T-cell (primary cell): ENCODE measurements around the gene TIAM2. TPM values are rescaled to one million over a fixed set of nuclear protein-coding genes. Genes with fewer than 3 reads are reported as not detected.

Source experiments
- ATAC-seq, 4 experiments: fragments of 200-7000 bp in 3 of 4; fragments of 150-1000 bp in 1 of 4; cut with Tn5 transposase; replicated peaks in 1 of 4; 1 replicate in 3 of 4; 2 replicates in 1 of 4; pipeline ENCODE4 v1.10.0; 2021; ENCODE audit warnings: moderate library complexity in 3 of 4, mild to moderate bottlenecking in 2 of 4, moderate number of reproducible peaks in 1 of 4
- CTCF ChIA-PET, 2 donors: fragments of 300-600 bp; sonication (Branson Sonifier 250); formaldehyde crosslinking; loops; one replicate each; lab custom pipeline; 2022; ENCODE audit warnings: antibody characterized with exemption in 2 of 2; lab: Charles Lee
- POLR2A ChIA-PET, 2 donors: fragments of 300-600 bp; sonication (Branson Sonifier 250); formaldehyde crosslinking; loops; one replicate each; lab custom pipeline; 2022; ENCODE audit warnings: antibody characterized with exemption in 2 of 2; lab: Charles Lee
- DNase-seq, 35 experiments: peaks; one replicate each; pipeline versions ENCODE4 v3.0.0 to v3.0.0-alpha.2; 2013 to 2023
- H3K27ac ChIP-seq: one replicate; pipeline ENCODE4 v1.5.1; 2013; ENCODE audit warnings: low read length
- H3K27me3 ChIP-seq, 2 experiments: replicated peaks in 1 of 2; 1 replicate in 1 of 2; 2 replicates in 1 of 2; pipeline versions ENCODE4 v1.6.1 to v1.7.0; 2013; ENCODE audit warnings: low read length in 1 of 2, mixed read lengths in 1 of 2; ENCODE audit not compliant: control insufficient read depth in 2 of 2, insufficient read depth in 2 of 2; ENCODE audit errors: extremely low read depth in 1 of 2
- H3K36me3 ChIP-seq, 2 donors: 1 replicate in 1 of 2; 2 replicates in 1 of 2; pipeline versions ENCODE4 v1.6.1 to v1.7.0; 2013; ENCODE audit warnings: low read length in 1 of 2; ENCODE audit not compliant: control insufficient read depth in 2 of 2, insufficient read depth in 1 of 2; ENCODE audit errors: extremely low read depth in 1 of 2
- H3K4me1 ChIP-seq, 2 experiments: 1 replicate in 1 of 2; 2 replicates in 1 of 2; pipeline versions ENCODE4 v1.6.1 to v1.7.0; 2013; ENCODE audit warnings: low read length in 2 of 2, mixed read lengths in 1 of 2; ENCODE audit not compliant: insufficient read depth in 2 of 2, control insufficient read depth in 1 of 2; ENCODE audit errors: extremely low read depth in 1 of 2
- H3K4me3 ChIP-seq, 2 donors: 1 replicate in 1 of 2; 2 replicates in 1 of 2; pipeline versions ENCODE4 v1.5.1 to v1.7.0; 2013; ENCODE audit warnings: mild to moderate bottlenecking in 2 of 2, low read length in 1 of 2, moderate library complexity in 1 of 2; ENCODE audit not compliant: control insufficient read depth in 1 of 2; ENCODE audit errors: extremely low read depth in 1 of 2
- H3K9me3 ChIP-seq: 2 replicates; pipeline ENCODE4 v1.7.0; 2013
- H3K27ac Mint-ChIP-seq, 2 donors: one replicate each; pipeline ENCODE4 v1.8.0; 2020 to 2021; ENCODE audit warnings: mild to moderate bottlenecking in 2 of 2, mixed read lengths in 2 of 2
- H3K27me3 Mint-ChIP-seq, 2 donors: one replicate each; pipeline ENCODE4 v1.8.0; 2021 to 2022; ENCODE audit warnings: mixed read lengths in 2 of 2
- H3K36me3 Mint-ChIP-seq: one replicate; pipeline ENCODE4 v1.8.0; 2021; ENCODE audit warnings: mixed read lengths
- H3K4me1 Mint-ChIP-seq, 3 donors: one replicate each; pipeline ENCODE4 v1.8.0; 2020 to 2022; ENCODE audit warnings: mixed read lengths in 3 of 3, mild to moderate bottlenecking in 1 of 3
- H3K4me3 Mint-ChIP-seq, 3 donors: one replicate each; pipeline ENCODE4 v1.8.0; 2020 to 2022; ENCODE audit warnings: mild to moderate bottlenecking in 3 of 3, mixed read lengths in 3 of 3, moderate library complexity in 3 of 3
- H3K9me3 Mint-ChIP-seq, 3 donors: one replicate each; pipeline ENCODE4 v1.8.0; 2020 to 2022; ENCODE audit warnings: mixed read lengths in 3 of 3
- WGBS: methylation state at CpG from one replicate; pipeline ENCODE4 v1.1.5; 2013; ENCODE audit warnings: missing lambda C conversion rate; ENCODE audit not compliant: insufficient coverage; 5-methylcytosine and 5-hydroxymethylcytosine counted together
- total RNA-seq, 35 experiments: library from RNA in 6 of 35; stranded (reverse) in 6 of 35; fragments of 120-200 nt in 1 of 35; gene quantifications; one replicate each; pipeline versions ENCODE4 v1.2.1 to v1.2.4 and lab custom pipeline; 2013 to 2026

TIAM2 gene
- total RNA-seq, 5 donors from 2014 or later (not counting 1 experiment from before 2014, with no cell fraction given) = 4.6 to 7.1 (median 6.8) TPM

GRCh38 chr6:155078331-155078745 lies 83.2 kb downstream of the TIAM2 start:
- ChIA-PET POLR2A (no interaction called here), CTCF (no interaction called here)
- no peaks in the 10 kb centered on the region for H3K27me3 ChIP-seq
- no peak overlapping the region for H3K27ac Mint-ChIP-seq
- no peaks in the 10 kb centered on the region for H3K9me3 Mint-ChIP-seq
- ATAC-seq = no peak
- WGBS = 62% methylated on average over 8 of the region's 8 CpGs
- no peaks in the 10 kb centered on the region for H3K36me3 Mint-ChIP-seq
- H3K27ac ChIP-seq = no peak overlapping the region
- no peak overlapping the region for H3K4me3 ChIP-seq
- peaks cover 0 to 3% (median 0%) of the 10 kb centered on the region in 3 donors for H3K4me1 Mint-ChIP-seq
- no peaks in the 10 kb centered on the region for H3K9me3 ChIP-seq
- no peaks in the 10 kb centered on the region for H3K36me3 ChIP-seq
- no peaks in the 10 kb centered on the region for H3K4me1 ChIP-seq
- no peak for DNase-seq
- H3K27me3 Mint-ChIP-seq = no peaks in the 10 kb centered on the region
- no peak overlapping the region for H3K4me3 Mint-ChIP-seq

GRCh38 chr6:155079985-155080452 lies 84.9 kb downstream of the TIAM2 start:
- Histone ChIP-seq H3K27ac (no peak overlapping the region), H3K36me3 (no peaks in the 10 kb centered on the region), H3K27me3 (no peaks in the 10 kb centered on the region), H3K9me3 (no peaks in the 10 kb centered on the region), H3K4me1 (no peaks in the 10 kb centered on the region), H3K4me3 (no peak overlapping the region)
- 34% methylated on average over 3 of the region's 7 CpGs for WGBS
- ATAC-seq (no peak), DNase-seq (no peak)
- Mint-ChIP-seq H3K36me3 (no peaks in the 10 kb centered on the region), H3K27me3 (no peaks in the 10 kb centered on the region), H3K4me1 (peaks cover 0 to 3% (median 0%) of the 10 kb centered on the region in 3 donors), H3K4me3 (no peak overlapping the region), H3K27ac (no peak overlapping the region), H3K9me3 (no peaks in the 10 kb centered on the region)
- ChIA-PET POLR2A (no interaction called here), CTCF (no interaction called here)

GRCh38 chr6:155080881-155081845 lies 86.0 kb downstream of the TIAM2 start:
- H3K36me3 Mint-ChIP-seq = no peaks in the 10 kb centered on the region
- H3K4me1 ChIP-seq = no peaks in the 10 kb centered on the region
- no peak overlapping the region for H3K27ac Mint-ChIP-seq
- peaks cover 0 to 3% (median 0%) of the 10 kb centered on the region in 3 donors for H3K4me1 Mint-ChIP-seq
- H3K36me3 ChIP-seq = no peaks in the 10 kb centered on the region
- H3K9me3 Mint-ChIP-seq = no peaks in the 10 kb centered on the region
- ChIA-PET POLR2A (no interaction called here), CTCF (interaction anchor here in 1 of 2 donors (0.6 kb wide), 1 partner anchor 235 kb away, joined by 4 read pairs; no protein-coding TSS in a partner anchor)
- H3K4me3 ChIP-seq = no peak overlapping the region
- no peaks in the 10 kb centered on the region for H3K27me3 ChIP-seq
- H3K4me3 Mint-ChIP-seq = no peak overlapping the region
- H3K27ac ChIP-seq = no peak overlapping the region
- no peaks in the 10 kb centered on the region for H3K9me3 ChIP-seq
- DNase-seq (no peak), ATAC-seq (no peak)
- H3K27me3 Mint-ChIP-seq = no peaks in the 10 kb centered on the region
- 78% methylated on average over 4 of the region's 9 CpGs for whole genome bisulfite sequencing

- Histone ChIP-seq H3K36me3 (no peaks in the 10 kb centered on the region), H3K27ac (no peak overlapping the region), H3K4me3 (no peak overlapping the region), H3K9me3 (no peaks in the 10 kb centered on the region), H3K27me3 (no peaks in the 10 kb centered on the region), H3K4me1 (no peaks in the 10 kb centered on the region)
- 80% methylated on average over 1 of the region's 4 CpGs for WGBS
- CTCF ChIA-PET = no interaction called here
- POLR2A ChIA-PET = no interaction called here
- Mint-ChIP-seq H3K9me3 (no peaks in the 10 kb centered on the region), H3K27ac (no peak overlapping the region), H3K4me3 (no peak overlapping the region), H3K4me1 (peaks cover 0 to 3% (median 0%) of the 10 kb centered on the region in 3 donors), H3K36me3 (no peaks in the 10 kb centered on the region), H3K27me3 (no peaks in the 10 kb centered on the region)
- ATAC-seq = no peak
- no peak for DNase-seq
Observed at GRCh38 chr6:155084431-155085123, 89.5 kb downstream of the TIAM2 start.

GRCh38 chr6:155085582-155086257 lies 90.6 kb downstream of the TIAM2 start:
- no peaks in the 10 kb centered on the region for H3K9me3 Mint-ChIP-seq
- POLR2A ChIA-PET = no interaction called here
- WGBS = 83% methylated on average over 6 of the region's 8 CpGs

GRCh38 chr6:155088856-155089255 lies 93.7 kb downstream of the TIAM2 start:
- Mint-ChIP-seq H3K4me3 (no peak overlapping the region), H3K27ac (no peak overlapping the region)
- POLR2A ChIA-PET = interaction anchor here in 1 of 2 donors (0.6 kb wide), 1 partner anchor 737 kb away, joined by 3 read pairs; no protein-coding TSS in a partner anchor

More at GRCh38 chr6:155085582-155086257, 90.6 kb downstream of the TIAM2 start:
- H3K4me3 Mint-ChIP-seq = no peak overlapping the region
- Histone ChIP-seq H3K4me3 (no peak overlapping the region), H3K4me1 (no peaks in the 10 kb centered on the region), H3K27ac (no peak overlapping the region), H3K36me3 (no peaks in the 10 kb centered on the region), H3K27me3 (no peaks in the 10 kb centered on the region), H3K9me3 (no peaks in the 10 kb centered on the region)
- H3K36me3 Mint-ChIP-seq = no peaks in the 10 kb centered on the region
- H3K27me3 Mint-ChIP-seq = no peaks in the 10 kb centered on the region
- no peaks in the 10 kb centered on the region for H3K4me1 Mint-ChIP-seq
- DNase-seq (no peak), ATAC-seq (no peak)
- CTCF ChIA-PET = interaction anchor here (0.5 to 0.7 kb wide), 3 partner anchors 9 to 177 kb away, joined by 3 to 8 read pairs (median 3); no protein-coding TSS in a partner anchor
- no peak overlapping the region for H3K27ac Mint-ChIP-seq

More at GRCh38 chr6:155088856-155089255, 93.7 kb downstream of the TIAM2 start:
- no peaks in the 10 kb centered on the region for H3K27me3 ChIP-seq
- no peaks in the 10 kb centered on the region for H3K27me3 Mint-ChIP-seq
- H3K4me1 ChIP-seq = peaks cover 0 to 4% of the 10 kb centered on the region in 2 experiments
- H3K36me3 Mint-ChIP-seq = no peaks in the 10 kb centered on the region
- no CpG with 5 or more reads among the region's 1 CpG for WGBS
- H3K4me3 ChIP-seq = no peak overlapping the region
- H3K9me3 Mint-ChIP-seq = no peaks in the 10 kb centered on the region
- no peaks in the 10 kb centered on the region for H3K36me3 ChIP-seq
- no peaks in the 10 kb centered on the region for H3K9me3 ChIP-seq
- CTCF ChIA-PET = interaction anchor here in 1 of 2 donors (0.6 kb wide), 1 partner anchor 446 kb away, joined by 6 read pairs; no protein-coding TSS in a partner anchor
- H3K4me1 Mint-ChIP-seq = peaks cover 0 to 7% (median 5%) of the 10 kb centered on the region in 3 donors
- H3K27ac ChIP-seq = no peak overlapping the region
- ATAC-seq = no peak
- DNase-seq = no peak
